ENCODE data around the gene FOXD1.

The FOXD1 gene

GRCh38 chr5:73419465-73420390 lies 28.8 kb downstream of the FOXD1 start:
- WGBS: 5% methylated on average over 57 of the region's 79 CpGs

GRCh38 chr5:73419117-73419464 lies 29.5 kb downstream of the FOXD1 start:
- H2BK15ac ChIP-seq (ENCODE audit: low read depth, poor library complexity, severe bottlenecking): no peak overlapping the region
- peaks cover 10 to 92% of the 10 kb centered on the region in 2 experiments for H3K27me3 ChIP-seq (ENCODE audit: control insufficient read depth in 1 of 2, insufficient read depth in 1 of 2, low read length in 2 of 2)
- peak overlapping the region; percentile 29 for H4K8ac ChIP-seq (ENCODE audit: low read length)
- peak overlapping the region in 1 of 2 experiments; percentile 58 for H3K18ac ChIP-seq (ENCODE audit: low read depth in 1 of 2, low read length in 2 of 2)
- DNase-seq: no peak
- H2AK5ac ChIP-seq (ENCODE audit: low read length, severe bottlenecking): no peak overlapping the region
- H3K27ac ChIP-seq (ENCODE audit: low read length, poor library complexity, severe bottlenecking): no peak overlapping the region
- H2BK12ac ChIP-seq (ENCODE audit: low read length in 2 of 2): no peak overlapping the region
- no peaks in the 10 kb centered on the region for H3K79me1 ChIP-seq (replicated peaks; ENCODE audit: low read length, poor library complexity, severe bottlenecking)
- peaks cover 19% of the 10 kb centered on the region for H3K4me1 ChIP-seq (ENCODE audit: control insufficient read depth, insufficient read depth, low read depth, low read length)
- no peak overlapping the region for H4K91ac ChIP-seq (ENCODE audit: low read length)
- H3K36me3 ChIP-seq (ENCODE audit: control insufficient read depth in 1 of 2, insufficient read depth in 2 of 2, low read depth in 1 of 2, low read length in 2 of 2): no peaks in the 10 kb centered on the region
- WGBS: 24% methylated on average over 5 of the region's 6 CpGs
- H3K4me3 ChIP-seq (ENCODE audit: insufficient read depth in 1 of 2, low read depth in 1 of 2, low read length in 2 of 2): peak overlapping the region in 1 of 2 experiments; percentile 66
- H2AFZ ChIP-seq (ENCODE audit: low read depth, low read length): no peak overlapping the region
- no peak overlapping the region for H2BK120ac ChIP-seq (ENCODE audit: low read depth, low read length)
- H3K4me2 ChIP-seq (ENCODE audit: low read length, poor library complexity, severe bottlenecking): peak overlapping the region; percentile 94
- no peak overlapping the region for H3K9ac ChIP-seq (ENCODE audit: low read length)
- H3K4ac ChIP-seq (ENCODE audit: low read depth in 1 of 2, low read length in 2 of 2): no peak overlapping the region
- H3K23ac ChIP-seq (ENCODE audit: low read length in 2 of 2): no peak overlapping the region
- no peaks in the 10 kb centered on the region for H3K9me3 ChIP-seq (ENCODE audit: control insufficient read depth, low read length)
- no peak overlapping the region for H3K14ac ChIP-seq (ENCODE audit: low read length in 2 of 2)
- no peak overlapping the region for H2BK5ac ChIP-seq (ENCODE audit: low read depth, low read length, poor library complexity, severe bottlenecking)

More at GRCh38 chr5:73419465-73420390, 28.8 kb downstream of the FOXD1 start:
- DNase-seq: peak; percentile 42
- peak overlapping the region in 1 of 2 experiments; percentile 31 for H2BK12ac ChIP-seq (ENCODE audit: low read length in 2 of 2)
- H3K9ac ChIP-seq (ENCODE audit: low read length): no peak overlapping the region
- H3K4ac ChIP-seq (ENCODE audit: low read depth in 1 of 2, low read length in 2 of 2): no peak overlapping the region
- no peak overlapping the region for H2BK5ac ChIP-seq (ENCODE audit: low read depth, low read length, poor library complexity, severe bottlenecking)
- H2BK120ac ChIP-seq (ENCODE audit: low read depth, low read length): no peak overlapping the region
- H3K4me2 ChIP-seq (ENCODE audit: low read length, poor library complexity, severe bottlenecking): peak overlapping the region; percentile 94
- H2AK5ac ChIP-seq (ENCODE audit: low read length, severe bottlenecking): no peak overlapping the region
- no peaks in the 10 kb centered on the region for H3K79me1 ChIP-seq (replicated peaks; ENCODE audit: low read length, poor library complexity, severe bottlenecking)
- H4K91ac ChIP-seq (ENCODE audit: low read length): peak overlapping the region; percentile 56
- peaks cover 10 to 92% of the 10 kb centered on the region in 2 experiments for H3K27me3 ChIP-seq (ENCODE audit: control insufficient read depth in 1 of 2, insufficient read depth in 1 of 2, low read length in 2 of 2)
- peak overlapping the region; percentile 42 to 66 for H3K4me3 ChIP-seq (ENCODE audit: insufficient read depth in 1 of 2, low read depth in 1 of 2, low read length in 2 of 2)
- peaks cover 19% of the 10 kb centered on the region for H3K4me1 ChIP-seq (ENCODE audit: control insufficient read depth, insufficient read depth, low read depth, low read length)
- peak overlapping the region; percentile 73 for H2AFZ ChIP-seq (ENCODE audit: low read depth, low read length)
- no peaks in the 10 kb centered on the region for H3K36me3 ChIP-seq (ENCODE audit: control insufficient read depth in 1 of 2, insufficient read depth in 2 of 2, low read depth in 1 of 2, low read length in 2 of 2)
- H2BK15ac ChIP-seq (ENCODE audit: low read depth, poor library complexity, severe bottlenecking): no peak overlapping the region
- H3K9me3 ChIP-seq (ENCODE audit: control insufficient read depth, low read length): no peaks in the 10 kb centered on the region
- H3K27ac ChIP-seq (ENCODE audit: low read length, poor library complexity, severe bottlenecking): no peak overlapping the region
- no peak overlapping the region for H3K14ac ChIP-seq (ENCODE audit: low read length in 2 of 2)
- H4K8ac ChIP-seq (ENCODE audit: low read length): peak overlapping the region; percentile 69
- H3K18ac ChIP-seq (ENCODE audit: low read depth in 1 of 2, low read length in 2 of 2): peak overlapping the region in 1 of 2 experiments; percentile 67
- no peak overlapping the region for H3K23ac ChIP-seq (ENCODE audit: low read length in 2 of 2)

GRCh38 chr5:73418244-73418691 lies 30.3 kb downstream of the FOXD1 start:
- peak overlapping the region in 1 of 2 experiments; percentile 87 for H2BK12ac ChIP-seq (ENCODE audit: low read length in 2 of 2)
- no peak for DNase-seq
- H2BK5ac ChIP-seq (ENCODE audit: low read depth, low read length, poor library complexity, severe bottlenecking): no peak overlapping the region
- no peak overlapping the region for H2BK15ac ChIP-seq (ENCODE audit: low read depth, poor library complexity, severe bottlenecking)
- 76% methylated on average over 6 of the region's 6 CpGs for WGBS
- H3K27me3 ChIP-seq (ENCODE audit: control insufficient read depth in 1 of 2, insufficient read depth in 1 of 2, low read length in 2 of 2): peaks cover 10 to 91% of the 10 kb centered on the region in 2 experiments
- no peak overlapping the region for H4K8ac ChIP-seq (ENCODE audit: low read length)
- H3K4me3 ChIP-seq (ENCODE audit: insufficient read depth in 1 of 2, low read depth in 1 of 2, low read length in 2 of 2): no peak overlapping the region
- peak overlapping the region; percentile 53 for H4K91ac ChIP-seq (ENCODE audit: low read length)
- H3K79me1 ChIP-seq (replicated peaks; ENCODE audit: low read length, poor library complexity, severe bottlenecking): no peaks in the 10 kb centered on the region
- no peak overlapping the region for H3K4me2 ChIP-seq (ENCODE audit: low read length, poor library complexity, severe bottlenecking)
- peak overlapping the region in 1 of 2 experiments; percentile 23 for H3K14ac ChIP-seq (ENCODE audit: low read length in 2 of 2)
- H3K9me3 ChIP-seq (ENCODE audit: control insufficient read depth, low read length): no peaks in the 10 kb centered on the region
- peak overlapping the region; percentile 59 for H2AK5ac ChIP-seq (ENCODE audit: low read length, severe bottlenecking)
- H3K23ac ChIP-seq (ENCODE audit: low read length in 2 of 2): no peak overlapping the region
- no peak overlapping the region for H3K9ac ChIP-seq (ENCODE audit: low read length)
- H2BK120ac ChIP-seq (ENCODE audit: low read depth, low read length): no peak overlapping the region
- H3K18ac ChIP-seq (ENCODE audit: low read depth in 1 of 2, low read length in 2 of 2): no peak overlapping the region
- H2AFZ ChIP-seq (ENCODE audit: low read depth, low read length): no peak overlapping the region
- H3K27ac ChIP-seq (ENCODE audit: low read length, poor library complexity, severe bottlenecking): no peak overlapping the region
- H3K4ac ChIP-seq (ENCODE audit: low read depth in 1 of 2, low read length in 2 of 2): no peak overlapping the region
- peaks cover 19% of the 10 kb centered on the region for H3K4me1 ChIP-seq (ENCODE audit: control insufficient read depth, insufficient read depth, low read depth, low read length)
- no peaks in the 10 kb centered on the region for H3K36me3 ChIP-seq (ENCODE audit: control insufficient read depth in 1 of 2, insufficient read depth in 2 of 2, low read depth in 1 of 2, low read length in 2 of 2)

- no peak overlapping the region for H2BK120ac ChIP-seq (ENCODE audit: low read depth, low read length)
- WGBS: 33% methylated on average over 10 of the region's 10 CpGs
Measured at GRCh38 chr5:73417303-73418034, 31.1 kb downstream of the FOXD1 start.

More at GRCh38 chr5:73417303-73418034, 31.1 kb downstream of the FOXD1 start:
- H2BK5ac ChIP-seq (ENCODE audit: low read depth, low read length, poor library complexity, severe bottlenecking): no peak overlapping the region
- no peak overlapping the region for H3K4ac ChIP-seq (ENCODE audit: low read depth in 1 of 2, low read length in 2 of 2)
- H4K8ac ChIP-seq (ENCODE audit: low read length): no peak overlapping the region
- H3K23ac ChIP-seq (ENCODE audit: low read length in 2 of 2): no peak overlapping the region
- no peak overlapping the region for H3K9ac ChIP-seq (ENCODE audit: low read length)
- H3K4me3 ChIP-seq (ENCODE audit: insufficient read depth in 1 of 2, low read depth in 1 of 2, low read length in 2 of 2): no peak overlapping the region
- H3K4me2 ChIP-seq (ENCODE audit: low read length, poor library complexity, severe bottlenecking): no peak overlapping the region
- H2AK5ac ChIP-seq (ENCODE audit: low read length, severe bottlenecking): no peak overlapping the region
- H3K27ac ChIP-seq (ENCODE audit: low read length, poor library complexity, severe bottlenecking): no peak overlapping the region
- no peak overlapping the region for H4K91ac ChIP-seq (ENCODE audit: low read length)
- no peak overlapping the region for H2BK12ac ChIP-seq (ENCODE audit: low read length in 2 of 2)
- no peak overlapping the region for H2AFZ ChIP-seq (ENCODE audit: low read depth, low read length)
- peaks cover 10 to 87% of the 10 kb centered on the region in 2 experiments for H3K27me3 ChIP-seq (ENCODE audit: control insufficient read depth in 1 of 2, insufficient read depth in 1 of 2, low read length in 2 of 2)
- no peak overlapping the region for H3K14ac ChIP-seq (ENCODE audit: low read length in 2 of 2)
- H3K79me1 ChIP-seq (replicated peaks; ENCODE audit: low read length, poor library complexity, severe bottlenecking): no peaks in the 10 kb centered on the region
- no peaks in the 10 kb centered on the region for H3K36me3 ChIP-seq (ENCODE audit: control insufficient read depth in 1 of 2, insufficient read depth in 2 of 2, low read depth in 1 of 2, low read length in 2 of 2)
- H3K18ac ChIP-seq (ENCODE audit: low read depth in 1 of 2, low read length in 2 of 2): no peak overlapping the region
- H2BK15ac ChIP-seq (ENCODE audit: low read depth, poor library complexity, severe bottlenecking): no peak overlapping the region
- H3K9me3 ChIP-seq (ENCODE audit: control insufficient read depth, low read length): no peaks in the 10 kb centered on the region
- peak; percentile 60 for DNase-seq
- peaks cover 19% of the 10 kb centered on the region for H3K4me1 ChIP-seq (ENCODE audit: control insufficient read depth, insufficient read depth, low read depth, low read length)

Data from mesenchymal stem cell (in vitro differentiated cells and primary cell).